Midbrain (tissue), 1 donor: ENCODE data around the gene DNPEP.
A peak's percentile ranks its signal among the peaks of the same experiment; 100 is the strongest.
"Not testable (repeated sequence)": the region's sequence is repeated elsewhere in the genome, so short reads cannot be mapped to it uniquely, and the experiment has no call there.

Experiments
- DNase-seq: peaks from one replicate; lab custom pipeline; 2025; lab: John Stamatoyannopoulos, UW

Gene DNPEP

DNA sequence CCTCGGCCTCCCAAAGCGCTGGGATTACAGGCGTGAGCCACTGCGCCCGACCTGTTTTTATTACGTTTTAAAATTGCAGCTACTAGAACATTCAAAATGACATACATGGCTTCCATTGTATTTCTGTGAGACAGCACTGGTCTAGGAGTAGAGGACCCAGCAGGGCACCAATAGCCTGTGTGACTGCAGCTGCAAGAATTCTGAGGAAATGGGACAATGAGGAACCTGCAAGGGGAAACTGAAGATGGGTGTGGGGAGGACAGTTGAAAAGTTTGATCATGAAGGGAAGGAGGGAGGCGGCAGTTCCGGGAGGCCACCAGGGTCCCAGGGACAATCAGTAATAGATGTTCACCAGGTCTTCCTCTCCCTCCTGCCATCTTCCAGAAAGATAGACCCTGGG is 13.9 kb upstream of the DNPEP start:
- DNase-seq = no peak

DNA sequence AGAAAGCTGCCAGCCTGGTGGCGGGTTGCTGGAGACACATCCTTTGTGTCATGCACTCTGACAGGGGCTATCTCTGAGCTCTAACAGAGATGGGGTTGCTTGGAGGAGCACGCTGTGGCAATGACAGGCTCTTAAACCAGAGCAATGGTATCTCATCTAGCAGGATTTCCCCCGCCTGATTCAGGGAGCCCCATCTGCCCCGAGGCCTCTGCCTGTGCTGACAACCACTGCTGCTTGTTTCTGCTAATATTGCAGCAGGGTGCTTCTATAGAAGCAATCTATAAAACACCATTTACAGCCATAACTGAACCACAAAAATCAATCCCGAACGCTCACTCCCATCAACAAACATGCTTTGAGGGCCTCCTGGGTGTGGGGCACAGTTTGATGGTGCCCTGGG is 12.8 kb upstream of the DNPEP start:
- no peak for DNase-seq

DNA sequence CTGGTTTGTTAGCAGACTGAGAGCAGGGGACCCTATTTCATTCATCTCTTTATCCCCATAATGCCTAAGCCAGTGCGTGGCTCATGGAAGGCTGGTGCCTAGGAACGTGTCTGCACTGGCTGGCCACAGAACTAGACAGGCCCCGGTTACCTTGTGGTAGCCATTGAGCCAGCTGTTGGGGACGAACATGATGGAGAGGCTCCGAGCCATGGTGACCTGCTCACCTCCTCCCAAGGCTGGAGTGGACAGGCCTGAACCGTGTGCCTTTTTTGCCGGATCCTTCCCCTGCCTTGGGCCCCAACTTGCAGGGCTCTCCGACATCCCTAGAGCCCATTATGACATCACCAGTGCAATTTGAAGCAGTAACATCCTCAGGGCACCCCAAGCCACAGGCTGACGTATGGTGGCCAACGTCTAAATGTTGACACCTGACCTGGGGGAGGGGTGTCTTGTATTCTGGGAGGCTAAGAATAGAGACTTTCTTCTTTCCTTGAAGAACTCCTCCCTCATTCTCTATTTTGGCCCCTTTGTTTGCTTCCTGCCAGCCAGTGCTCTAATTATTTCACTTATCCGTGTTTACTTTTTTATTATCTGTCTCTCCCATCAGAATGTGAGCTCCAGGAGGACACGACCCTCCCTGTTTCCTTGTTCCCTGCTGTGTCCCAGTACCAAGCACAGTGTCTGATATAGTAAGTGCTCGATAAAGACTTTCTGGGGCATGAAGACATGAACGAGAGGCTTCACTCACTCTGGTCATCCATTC is 12.2 kb upstream of the DNPEP start:
- no peak for DNase-seq

GRCh38 chr2:219398721-219399363 is 11.1 kb upstream of the DNPEP start:
- DNase-seq = no peak

- no peak for DNase-seq
Observed at GRCh38 chr2:219396863-219397457, 9.2 kb upstream of the DNPEP start.

DNA sequence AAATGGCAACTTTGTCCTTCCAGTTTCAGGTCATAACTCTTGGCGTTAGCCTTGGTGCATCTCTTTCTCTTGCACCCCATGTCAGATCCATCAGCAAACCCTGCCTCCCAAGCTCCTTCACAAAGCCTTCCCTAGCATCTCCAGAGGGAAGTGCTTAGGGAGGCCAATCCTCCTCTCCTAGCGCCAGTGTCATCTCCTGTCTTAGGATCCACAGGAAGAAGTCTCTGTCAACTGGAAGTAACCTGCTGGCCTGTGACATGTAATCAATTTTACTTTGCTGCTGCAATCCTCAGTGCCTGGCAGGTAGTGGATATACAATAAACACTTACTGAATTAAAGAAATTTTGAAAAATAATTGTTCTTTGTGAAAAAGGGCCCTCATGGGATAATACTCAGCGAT is 7.9 kb upstream of the DNPEP start:
- no peak for DNase-seq

GRCh38 chr2:219395056-219395455 is 7.3 kb upstream of the DNPEP start:
- DNase-seq = not testable (repeated sequence)

GRCh38 chr2:219392754-219393153 is 5.0 kb upstream of the DNPEP start:
- no peak for DNase-seq

- no peak for DNase-seq
Observed at GRCh38 chr2:219388907-219389156, 1.1 kb upstream of the DNPEP start.

DNA sequence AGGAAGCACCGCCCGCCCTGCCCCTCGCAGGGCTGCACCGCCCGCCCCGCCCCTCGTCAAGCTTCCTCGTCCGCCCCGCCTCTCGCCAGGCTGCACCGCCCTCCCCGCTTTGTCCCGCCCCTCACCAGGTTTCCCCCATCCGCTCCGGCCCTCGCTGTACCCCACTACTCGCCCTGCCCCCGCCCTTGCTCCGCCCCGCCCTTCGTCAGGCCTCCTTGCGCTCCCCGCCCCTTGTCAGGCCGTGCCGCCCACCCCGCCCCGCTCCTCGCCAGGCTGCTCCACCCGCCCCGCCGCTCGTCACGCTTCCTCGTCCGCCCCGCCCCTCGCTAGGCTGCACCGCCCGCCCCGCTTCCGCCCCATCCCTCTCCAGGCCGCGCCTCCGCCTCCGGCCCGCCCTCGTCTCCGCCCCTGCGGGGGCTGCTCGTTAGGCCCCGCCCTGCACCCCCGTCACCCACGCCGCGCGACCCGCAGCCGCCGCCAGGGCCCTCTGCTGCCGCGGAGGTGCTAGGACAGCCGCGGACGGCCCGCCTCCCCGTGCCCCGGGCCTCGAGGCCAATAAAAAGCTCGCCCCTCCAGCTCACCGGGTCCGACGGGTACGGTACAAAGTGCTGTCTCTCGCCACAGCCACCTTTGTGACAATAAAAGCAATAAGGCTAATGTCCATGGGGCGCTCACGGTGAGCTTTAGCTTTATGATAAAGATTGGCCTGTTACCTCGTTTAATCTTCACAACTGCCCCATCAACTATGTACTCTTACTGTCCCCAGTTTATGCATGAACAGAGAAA is 602 bp upstream of the DNPEP start:
- peak; percentile 97 for DNase-seq

GRCh38 chr2:219386532-219387280 is 1.0 kb downstream of the DNPEP start:
- no peak for DNase-seq

GRCh38 chr2:219385958-219386520 is 1.7 kb downstream of the DNPEP start:
- no peak for DNase-seq

DNA sequence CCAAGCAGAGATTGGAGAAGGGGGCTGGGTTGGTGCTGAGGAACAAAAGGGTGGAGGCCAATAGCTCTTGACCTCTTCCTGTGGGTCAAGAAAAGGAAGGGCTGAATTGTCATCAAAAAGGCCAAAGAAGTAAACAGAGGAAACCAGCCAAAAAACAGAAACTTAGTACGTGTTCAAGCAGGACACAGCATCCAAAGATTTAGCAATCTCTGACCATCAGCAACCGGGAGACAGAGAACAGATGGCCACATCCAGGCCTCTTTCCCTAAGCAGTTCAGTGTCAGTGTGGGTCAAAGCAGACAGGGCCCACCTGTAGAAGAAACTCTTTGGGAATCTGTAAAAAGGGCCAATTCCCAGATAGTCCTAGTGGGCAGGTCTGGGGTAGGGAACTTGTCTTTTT is 2.9 kb downstream of the DNPEP start:
- DNase-seq = no peak

DNA sequence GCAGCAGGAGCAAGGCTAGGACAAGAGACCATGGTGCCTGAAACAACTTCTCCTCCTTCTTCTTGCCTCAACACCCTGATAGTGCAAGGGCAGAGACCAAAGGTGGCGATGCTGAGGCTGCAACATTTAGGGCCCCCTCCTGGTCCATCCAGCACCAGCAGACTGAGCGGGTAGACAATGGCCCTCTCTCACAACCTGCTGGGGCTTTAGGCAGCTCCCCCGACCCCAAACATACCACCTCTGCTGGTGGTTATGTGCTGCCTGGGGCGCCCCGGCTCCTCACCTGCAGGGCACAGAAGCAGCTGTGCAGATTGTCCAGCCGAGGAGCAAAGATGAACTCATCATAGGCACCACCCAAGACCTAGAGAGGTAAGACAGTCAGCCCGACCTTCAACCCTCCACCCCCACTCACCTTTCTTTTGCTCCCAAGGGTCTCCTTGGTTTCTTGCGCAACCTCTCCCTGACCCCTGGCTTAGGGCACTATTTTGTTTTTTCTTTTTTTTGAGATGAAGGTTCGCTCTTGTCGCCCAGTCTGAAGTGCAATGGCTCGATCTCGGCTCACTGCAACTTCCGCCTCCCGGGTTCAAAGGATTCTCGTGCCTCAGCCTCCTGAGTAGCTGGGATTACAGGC is 3.5 kb downstream of the DNPEP start:
- DNase-seq = no peak

DNA sequence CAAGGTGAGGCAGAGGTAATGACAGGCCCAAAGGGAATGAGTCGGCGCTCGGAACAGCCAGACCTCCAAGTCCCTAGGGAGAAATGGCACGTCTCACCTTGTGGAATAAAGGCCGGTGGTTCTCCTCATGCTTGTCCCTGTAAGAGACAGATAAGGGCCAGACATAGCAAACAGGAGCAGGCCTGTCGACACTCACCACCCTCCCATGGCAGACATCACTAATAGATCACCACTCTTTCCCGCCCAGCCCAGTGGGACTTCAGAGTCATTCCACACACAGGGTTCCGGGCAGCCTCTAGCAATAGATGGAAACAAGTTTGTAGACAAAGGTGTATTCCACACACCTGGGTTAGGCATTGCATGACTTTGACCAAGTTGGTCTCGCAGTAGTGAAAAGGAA is 6.3 kb downstream of the DNPEP start:
- no peak for DNase-seq

- no peak for DNase-seq
Observed at GRCh38 chr2:219380926-219381325, 6.8 kb downstream of the DNPEP start.

- DNase-seq = no peak
Observed at GRCh38 chr2:219378163-219378851, 9.4 kb downstream of the DNPEP start.

- peak; percentile 33 for DNase-seq
Observed at GRCh38 chr2:219369447-219369861, 18.3 kb downstream of the DNPEP start.

DNA sequence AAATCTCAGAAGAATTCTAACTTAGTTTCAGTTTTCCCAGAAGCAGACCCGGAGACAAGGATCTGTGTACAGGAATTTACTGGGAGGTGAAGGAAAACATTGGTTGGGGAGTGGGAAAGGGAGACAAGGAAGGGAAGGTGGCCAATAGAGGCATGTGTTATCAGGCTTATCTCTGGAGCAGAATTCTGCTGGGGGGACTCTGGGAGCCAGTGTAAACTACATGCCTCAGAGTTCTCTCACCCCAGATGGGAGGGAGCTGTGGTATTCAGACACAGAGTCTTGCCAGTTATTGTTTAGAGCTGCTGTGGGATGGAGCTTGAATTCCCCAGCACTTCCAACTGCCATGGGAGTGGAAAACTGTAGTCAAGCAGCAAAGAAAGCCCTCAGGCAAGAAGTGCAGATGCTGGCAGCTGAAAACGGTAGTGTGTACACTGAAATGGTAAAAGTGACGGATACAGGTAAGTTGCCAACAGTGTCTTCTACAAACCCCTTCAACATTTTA is 19.0 kb downstream of the DNPEP start:
- DNase-seq = no peak

GRCh38 chr2:219362524-219363164 is 25.1 kb downstream of the DNPEP start:
- no peak for DNase-seq
